K562 treated with DMSO at 1 percent for 4 hours (cell line): ENCODE results near the gene MTA2. TPM values are rescaled to one million over a fixed set of nuclear protein-coding genes. Genes with fewer than 3 reads are reported as not detected.

Experiments
- total RNA-seq: library from RNA; unstranded; fragments of 300-600 nt; gene quantifications from 2 replicates; pipeline ENCODE4 v1.2.3, GENCODE V29; 2022; ENCODE audit not compliant: insufficient read depth

MTA2 gene
- 79.1 and 104 TPM in 2 replicates for total RNA-seq

DNA sequence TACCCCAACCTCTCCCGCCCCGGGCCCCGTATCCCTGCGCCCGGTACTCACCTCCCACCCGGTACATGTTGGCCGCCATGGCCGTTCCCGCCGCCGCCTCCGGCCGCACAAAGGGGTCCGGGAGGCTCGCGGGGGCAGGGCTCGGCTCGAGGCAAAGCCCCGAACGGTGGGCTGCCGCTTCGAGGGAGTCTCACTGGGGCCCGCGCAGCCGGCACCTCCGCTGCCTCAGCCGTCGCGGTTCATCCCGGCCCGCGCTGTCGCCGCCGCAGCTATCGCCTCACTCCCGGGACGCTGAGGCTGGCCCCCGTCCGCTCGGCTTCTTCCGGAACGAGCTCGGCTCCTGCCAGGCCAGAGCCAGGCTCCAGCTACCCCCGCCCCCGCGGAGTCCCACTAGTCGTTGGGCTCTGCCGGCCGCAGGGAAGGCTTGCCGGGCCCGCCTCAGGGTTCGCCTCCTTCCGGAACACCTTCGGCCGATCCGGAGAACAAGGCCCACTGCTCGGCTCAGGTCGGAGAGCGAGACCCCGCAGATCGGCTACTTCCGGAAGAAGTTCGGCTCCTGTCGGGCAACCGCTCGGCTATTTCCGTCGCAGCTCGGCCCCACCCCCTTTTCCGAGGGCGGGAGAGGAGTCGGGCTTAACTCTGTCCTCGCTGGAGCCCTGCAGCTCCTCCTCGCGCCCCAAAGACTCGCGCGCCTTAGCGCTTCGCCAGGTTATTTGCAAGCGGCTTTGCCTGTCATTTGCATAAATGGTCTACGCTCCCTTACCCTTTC is at the start of gene MTA2:
MTA2 (minus strand) TSS at position 494 of the 769 bp plus-strand sequence; CDS start at position 79, 415 bp downstream.

GRCh38 chr11:62645946-62646824 is 44.5 kb upstream of the MTA2 start, which contains the start of gene GANAB:
Gene GANAB, minus strand, starts transcription at chr11:62646613. Its CDS starts 14 bp downstream, at chr11:62646599.

GRCh38 chr11:62621567-62622470 is 20.2 kb upstream of the MTA2 start, which contains the start of gene B3GAT3:
Gene B3GAT3, minus strand, starts transcription at chr11:62621986. Its CDS starts 39 bp downstream, at chr11:62621947.

DNA sequence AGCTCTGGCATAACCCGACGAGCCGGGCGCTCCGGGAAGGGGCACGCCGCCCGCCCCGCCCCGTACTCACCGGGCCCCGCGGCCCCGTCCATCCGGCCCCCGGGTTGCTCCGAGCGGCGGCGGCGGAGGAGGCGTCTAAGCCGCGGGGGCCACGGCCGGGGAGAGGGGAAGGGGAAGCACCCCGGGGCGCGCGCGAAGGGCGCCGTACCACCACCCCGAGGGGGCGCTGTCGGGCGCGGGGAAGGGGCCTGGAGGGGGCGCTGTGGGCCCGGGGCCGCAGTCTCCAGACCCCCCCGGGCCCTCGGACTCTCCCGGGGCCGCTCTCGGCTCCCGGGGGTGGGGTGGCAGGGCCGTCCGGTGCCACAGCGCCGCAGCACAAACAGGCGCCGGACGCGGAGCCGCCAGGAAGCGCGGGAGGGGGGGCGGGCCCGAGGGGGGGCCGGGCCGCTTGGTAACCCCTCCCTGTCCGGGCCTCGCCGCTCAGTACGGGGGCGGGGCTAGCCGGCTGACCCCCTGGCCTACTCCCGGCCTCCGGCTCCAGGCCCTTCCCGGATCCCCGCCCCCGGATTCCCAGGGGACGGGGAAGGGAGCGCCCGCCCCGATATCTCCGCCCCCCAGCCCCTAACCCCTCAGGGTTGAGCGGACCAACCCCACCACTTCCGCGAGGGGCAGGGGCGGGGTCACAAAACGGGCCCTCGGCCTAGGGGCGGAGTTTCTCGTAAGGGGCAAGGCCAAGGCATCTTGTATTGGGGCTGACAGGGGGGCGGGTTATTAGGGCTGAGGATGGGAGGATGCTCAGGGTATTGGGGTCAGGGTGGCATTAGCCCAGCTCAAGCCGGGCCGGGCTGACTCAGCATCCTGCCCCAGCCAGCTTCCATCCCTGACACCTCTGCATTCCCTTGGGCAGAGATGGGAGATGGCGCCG is 11.0 kb upstream of the MTA2 start, which contains the start of the genes EML3 and ROM1:
EML3 (minus strand) TSS at position 410 of the 925 bp plus-strand sequence; CDS start at position 92, 318 bp downstream.
ROM1 (plus strand) TSS at position 892 of the 925 bp plus-strand sequence; CDS start at position 917, 25 bp downstream.

DNA sequence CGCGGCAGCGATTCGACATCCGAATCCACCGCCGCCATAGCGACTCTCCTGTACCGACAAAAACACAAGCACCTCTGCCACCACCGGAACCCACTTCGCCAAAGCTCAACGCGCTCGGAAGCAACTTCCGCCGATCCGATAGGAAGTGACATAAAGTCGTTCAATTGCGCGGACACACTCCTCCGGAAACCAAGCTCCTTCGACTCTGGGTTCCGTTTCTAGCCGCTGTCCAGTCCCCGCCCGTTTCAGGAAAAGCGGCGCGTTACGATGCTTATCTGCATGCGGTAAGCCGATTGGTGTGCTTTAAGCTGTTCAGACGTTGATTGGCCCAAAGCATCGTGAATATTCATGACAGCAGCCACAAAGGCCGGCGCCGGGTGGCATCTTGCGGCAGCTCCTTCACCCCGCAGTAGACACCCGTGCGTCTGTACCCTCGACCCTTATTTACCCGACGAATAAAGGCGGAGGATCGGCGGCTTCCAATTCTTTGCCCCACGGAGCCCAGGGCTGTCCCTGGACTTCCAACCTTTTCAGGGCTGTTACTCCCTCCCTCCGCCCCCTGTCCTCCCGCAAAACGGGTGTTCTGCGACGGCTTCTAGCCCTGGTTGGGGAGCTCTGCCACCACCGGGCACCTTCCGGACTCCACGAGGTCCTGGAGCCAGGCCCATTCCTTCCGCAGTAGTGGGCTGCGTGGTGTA is 10.1 kb downstream of the MTA2 start, which contains the start of gene TUT1:
TUT1 (minus strand) TSS at position 76 of the 698 bp plus-strand sequence; CDS start at position 38, 38 bp downstream.

DNA sequence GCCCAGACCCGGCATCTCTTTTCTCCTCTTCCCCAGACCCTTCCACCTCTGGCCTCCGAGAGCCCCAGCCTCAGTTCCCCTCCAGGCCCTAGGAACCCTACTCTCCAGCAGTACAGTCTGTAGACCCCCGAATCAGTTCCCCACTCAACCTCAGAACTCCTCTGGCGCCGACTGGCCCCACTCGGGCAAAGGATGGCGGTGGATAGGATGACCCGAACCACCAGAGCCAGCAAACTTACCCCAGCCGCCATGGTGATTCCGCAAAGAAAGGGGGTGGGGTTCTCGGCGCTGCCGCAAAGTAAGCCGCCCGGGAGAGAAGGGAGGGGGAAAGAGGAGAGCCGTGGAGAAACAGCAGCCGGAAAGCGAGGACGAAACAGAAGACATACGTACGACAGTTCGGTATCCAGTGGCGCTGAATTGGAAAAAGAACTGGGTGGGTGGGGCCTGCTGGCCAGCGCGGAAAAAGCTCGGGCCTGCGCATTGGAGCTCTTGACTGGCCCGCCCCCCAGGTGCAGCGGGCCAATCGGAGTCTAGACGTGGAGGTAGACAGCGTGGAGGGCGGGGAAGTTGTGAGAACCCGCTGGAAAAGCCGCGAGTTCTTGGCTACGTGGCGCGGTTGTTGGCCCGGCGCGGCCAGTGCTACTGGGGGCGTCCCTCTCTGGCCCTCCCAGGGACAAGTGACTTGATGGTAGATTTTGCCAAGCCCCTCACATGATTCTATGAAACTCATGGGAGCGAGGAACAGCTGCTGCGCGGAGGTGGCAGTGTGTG is 27.9 kb downstream of the MTA2 start, which contains the start of gene EEF1G:
EEF1G (minus strand) TSS at position 300 of the 771 bp plus-strand sequence; CDS start at position 251, 49 bp downstream.

GRCh38 chr11:62546244-62546928 is 55.3 kb downstream of the MTA2 start, which contains the start of gene AHNAK:
Gene AHNAK, minus strand, starts transcription at chr11:62546806. Its CDS starts 10,708 bp downstream, at chr11:62536098.

Other genes with a start within 250 kb of the MTA2 start
- gene SCGB1A1, start 182.8 kb downstream of the MTA2 start, total RNA-seq, result not detected in 2 replicates
- gene AHNAK, start 55.1 kb downstream of the MTA2 start, total RNA-seq, result 34.9 and 54.7 TPM in 2 replicates
- gene EEF1G, start 28.0 kb downstream of the MTA2 start, total RNA-seq, result 4,119 and 4,134 TPM in 2 replicates
- gene TUT1, start 10.3 kb downstream of the MTA2 start, total RNA-seq, result 15.8 and 16.5 TPM in 2 replicates
- 39.0 and 40.6 TPM in 2 replicates for gene EML3, start 10.9 kb upstream of the MTA2 start, total RNA-seq
- gene ROM1, start 11.4 kb upstream of the MTA2 start, total RNA-seq, result 0.71 and 2.2 TPM in 2 replicates
- 80.5 and 90.3 TPM in 2 replicates for gene B3GAT3, start 20.1 kb upstream of the MTA2 start, total RNA-seq
- gene GANAB, start 44.7 kb upstream of the MTA2 start, total RNA-seq, result 276 and 311 TPM in 2 replicates
- gene INTS5, start 51.4 kb upstream of the MTA2 start, total RNA-seq, result 20.2 and 24.0 TPM in 2 replicates
- 105 and 114 TPM in 2 replicates for gene C11orf98, start 63.3 kb upstream of the MTA2 start, total RNA-seq
- 12.7 and 27.2 TPM in 2 replicates for gene CSKMT, start 63.4 kb upstream of the MTA2 start, total RNA-seq
- gene UQCC3, start 69.8 kb upstream of the MTA2 start, total RNA-seq, result 12.2 and 17.2 TPM in 2 replicates
- 4.8 and 5.5 TPM in 2 replicates for gene LBHD1, start 70.4 kb upstream of the MTA2 start, total RNA-seq
- 282 and 316 TPM in 2 replicates for gene UBXN1, start 77.2 kb upstream of the MTA2 start, total RNA-seq
- gene LRRN4CL, start 87.7 kb upstream of the MTA2 start, total RNA-seq, result 0.48 and 1.6 TPM in 2 replicates
- 43.9 and 45.1 TPM in 2 replicates for gene BSCL2, start 105.6 kb upstream of the MTA2 start, total RNA-seq
- gene GNG3, start 105.8 kb upstream of the MTA2 start, total RNA-seq, result 2.4 TPM in 1 of 2 replicates, not detected in the other
- 26.6 and 32.3 TPM in 2 replicates for gene HNRNPUL2, start 125.6 kb upstream of the MTA2 start, total RNA-seq
- 35.6 and 36.5 TPM in 2 replicates for gene TTC9C, start 126.6 kb upstream of the MTA2 start, total RNA-seq
- 1.4 and 6.0 TPM in 2 replicates for gene ZBTB3, start 152.3 kb upstream of the MTA2 start, total RNA-seq
- gene POLR2G, start 159.7 kb upstream of the MTA2 start, total RNA-seq, result 138 and 166 TPM in 2 replicates
- gene TAF6L, start 169.5 kb upstream of the MTA2 start, total RNA-seq, result 23.2 and 49.9 TPM in 2 replicates
- gene TMEM179B, start 185.5 kb upstream of the MTA2 start, total RNA-seq, result 36.4 and 44.9 TPM in 2 replicates
- gene TMEM223, start 190.1 kb upstream of the MTA2 start, total RNA-seq, result 15.3 and 18.4 TPM in 2 replicates
- gene NXF1, start 203.6 kb upstream of the MTA2 start, total RNA-seq, result 76.4 and 111 TPM in 2 replicates
- gene STX5, start 230.2 kb upstream of the MTA2 start, total RNA-seq, result 63.1 and 77.8 TPM in 2 replicates
- gene TEX54, start 231.0 kb upstream of the MTA2 start, total RNA-seq, result not detected in 2 replicates
- gene WDR74, start 237.7 kb upstream of the MTA2 start, total RNA-seq, result 48.1 and 51.9 TPM in 2 replicates